Keratinocyte (primary cell): ENCODE results near the gene CHD1. TPM values are rescaled to one million over a fixed set of nuclear protein-coding genes. Genes with fewer than 3 reads are reported as not detected.
A peak's percentile ranks its signal among the peaks of the same experiment; 100 is the strongest.

Experiments used
- DNase-seq: peaks from one replicate; pipeline ENCODE4 v3.0.0-alpha.2; 2011; ENCODE audit warnings: low read depth, missing footprints, low spot score
- FAIRE-seq: peaks from 2 replicates; lab custom pipeline; 2011; peaks lifted over from hg19 to GRCh38; lab: Jason Lieb, UNC
- H2AFZ ChIP-seq: 2 replicates; pipeline ENCODE4 v1.6.0; 2012; ENCODE audit warnings: low read length, control low read depth, inconsistent platforms; ENCODE audit not compliant: control insufficient read depth
- H3K27ac ChIP-seq: 2 replicates; pipeline ENCODE4 v1.5.1; 2011; ENCODE audit warnings: low read length; ENCODE audit not compliant: control insufficient read depth, insufficient read depth
- H3K27me3 ChIP-seq: 3 replicates; pipeline ENCODE4 v1.6.0; 2011; ENCODE audit warnings: low read length; ENCODE audit not compliant: control insufficient read depth, insufficient read depth; ENCODE audit errors: extremely low read depth
- H3K36me3 ChIP-seq, 2 experiments: 2 replicates in 1 of 2; 3 replicates in 1 of 2; pipeline ENCODE4 v1.5.1; 2011; ENCODE audit warnings: low read length in 2 of 2, mild to moderate bottlenecking in 1 of 2; ENCODE audit not compliant: control insufficient read depth in 2 of 2, insufficient read depth in 2 of 2; ENCODE audit errors: extremely low read depth in 1 of 2
- H3K4me1 ChIP-seq: 3 replicates; pipeline ENCODE4 v1.5.1; 2011; ENCODE audit warnings: low read length; ENCODE audit not compliant: control insufficient read depth, insufficient read depth; ENCODE audit errors: extremely low read depth
- H3K4me2 ChIP-seq: 3 replicates; pipeline ENCODE4 v1.6.0; 2011; ENCODE audit warnings: low read depth, low read length; ENCODE audit not compliant: control insufficient read depth, insufficient read depth; ENCODE audit errors: extremely low read depth
- H3K4me3 ChIP-seq, 3 experiments: fragments of 200-600 bp in 1 of 3; sonication (generic) in 1 of 3; 2 replicates in 2 of 3; 3 replicates in 1 of 3; pipeline ENCODE4 v1.5.1; 2011 to 2016; ENCODE audit warnings: low read length in 3 of 3, mild to moderate bottlenecking in 3 of 3, control low read depth in 2 of 3, inconsistent platforms in 1 of 3, low read depth in 1 of 3, mixed read lengths in 1 of 3, mixed run types in 1 of 3, moderate library complexity in 1 of 3; ENCODE audit not compliant: control insufficient read depth in 2 of 3, insufficient read depth in 2 of 3; ENCODE audit errors: extremely low read depth in 1 of 3
- H3K79me2 ChIP-seq: 2 replicates; pipeline ENCODE4 v1.6.0; 2012; ENCODE audit warnings: low read length; ENCODE audit not compliant: control insufficient read depth, insufficient read depth
- H3K9ac ChIP-seq: 3 replicates; pipeline ENCODE4 v1.6.0; 2011; ENCODE audit warnings: low read length; ENCODE audit not compliant: control insufficient read depth, insufficient read depth; ENCODE audit errors: extremely low read depth
- H3K9me1 ChIP-seq: 3 replicates; pipeline ENCODE4 v1.6.0; 2011; ENCODE audit warnings: low read length; ENCODE audit not compliant: control insufficient read depth, insufficient read depth; ENCODE audit errors: extremely low read depth
- H3K9me3 ChIP-seq: 2 replicates; pipeline ENCODE4 v1.5.1; 2012; ENCODE audit warnings: low read depth, low read length; ENCODE audit not compliant: control insufficient read depth
- H4K20me1 ChIP-seq: 3 replicates; pipeline ENCODE4 v1.6.0; 2011; ENCODE audit warnings: low read length; ENCODE audit not compliant: control insufficient read depth, insufficient read depth; ENCODE audit errors: extremely low read depth
- EZH2 ChIP-seq: IDR thresholded peaks from one replicate; pipeline ENCODE4 v1.6.1; 2012; ENCODE audit warnings: inconsistent platforms, mild to moderate bottlenecking, low read length, moderate library complexity
- dilution Hi-C: fragments of 300-500 bp; cut with MboI; formaldehyde crosslinking; loops from one replicate; pipeline ENCODE4 v1.7.0; 2020; ENCODE audit warnings: low sequenced_read_pairs; ENCODE audit not compliant: extremely low pct_ligation_motif_present
- polyA plus RNA-seq, 5 experiments: library from polyadenylated mRNA; depleted of rRNA in 3 of 5; stranded (reverse) in 3 of 5; stranded (forward) in 1 of 5; unstranded in 1 of 5; fragments of >200 nt; gene quantifications; 1 replicate in 1 of 5; 2 replicates in 3 of 5; 3 replicates in 1 of 5; pipeline versions ENCODE4 v1.2.1 to v1.2.3, GENCODE V29; 2011 to 2012; ENCODE audit warnings: missing spikeins in 2 of 5, low read depth in 1 of 5, low replicate concordance in 1 of 5
- TF ChIP-seq, protein P1 (sequence below), 3 experiments: IDR thresholded peaks in 1 of 3; conservative IDR thresholded peaks in 1 of 3; optimal IDR thresholded peaks in 1 of 3; 2 replicates in 2 of 3; 3 replicates in 1 of 3; pipeline versions ENCODE3 to v1.5.1; 2011; ENCODE audit warnings: low read length in 3 of 3, mild to moderate bottlenecking in 3 of 3, moderate library complexity in 2 of 3, control low read depth in 1 of 3, inconsistent platforms in 1 of 3; ENCODE audit not compliant: insufficient read depth in 2 of 3; ENCODE audit errors: extremely low read depth in 1 of 3

Gene CHD1
- polyA plus RNA-seq, 1 donor (not counting 4 experiments of a cell fraction or from before 2014, with no cell fraction given): 26.5 TPM

- TF ChIP-seq, protein P1, sequence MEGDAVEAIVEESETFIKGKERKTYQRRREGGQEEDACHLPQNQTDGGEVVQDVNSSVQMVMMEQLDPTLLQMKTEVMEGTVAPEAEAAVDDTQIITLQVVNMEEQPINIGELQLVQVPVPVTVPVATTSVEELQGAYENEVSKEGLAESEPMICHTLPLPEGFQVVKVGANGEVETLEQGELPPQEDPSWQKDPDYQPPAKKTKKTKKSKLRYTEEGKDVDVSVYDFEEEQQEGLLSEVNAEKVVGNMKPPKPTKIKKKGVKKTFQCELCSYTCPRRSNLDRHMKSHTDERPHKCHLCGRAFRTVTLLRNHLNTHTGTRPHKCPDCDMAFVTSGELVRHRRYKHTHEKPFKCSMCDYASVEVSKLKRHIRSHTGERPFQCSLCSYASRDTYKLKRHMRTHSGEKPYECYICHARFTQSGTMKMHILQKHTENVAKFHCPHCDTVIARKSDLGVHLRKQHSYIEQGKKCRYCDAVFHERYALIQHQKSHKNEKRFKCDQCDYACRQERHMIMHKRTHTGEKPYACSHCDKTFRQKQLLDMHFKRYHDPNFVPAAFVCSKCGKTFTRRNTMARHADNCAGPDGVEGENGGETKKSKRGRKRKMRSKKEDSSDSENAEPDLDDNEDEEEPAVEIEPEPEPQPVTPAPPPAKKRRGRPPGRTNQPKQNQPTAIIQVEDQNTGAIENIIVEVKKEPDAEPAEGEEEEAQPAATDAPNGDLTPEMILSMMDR (optimal IDR thresholded peaks at IDR 0.05 in 1 of 3, IDR thresholded peaks at IDR 0.05 in 1 of 3, conservative IDR thresholded peaks at IDR 0.05 in 1 of 3; ENCODE audit: extremely low read depth in 1 of 3, insufficient read depth in 2 of 3, low read length in 3 of 3): peak in 2 of 3 experiments; percentile 17 to 52
- TF ChIP-seq EZH2: no peak
- H3K4me1 ChIP-seq: no peaks in the 10 kb centered on the region
- H3K4me3 ChIP-seq: no peak overlapping the region
- no peaks in the 10 kb centered on the region for H4K20me1 ChIP-seq
- no peak for FAIRE-seq
- no peak for DNase-seq
- H3K4me2 ChIP-seq: no peak overlapping the region
- H3K9me1 ChIP-seq: no peaks in the 10 kb centered on the region
- dilution Hi-C loops: no loop called here
- no peak overlapping the region for H3K9ac ChIP-seq
- no peaks in the 10 kb centered on the region for H3K9me3 ChIP-seq
- H2AFZ ChIP-seq: no peak overlapping the region
- H3K79me2 ChIP-seq: peaks cover 61% of the 10 kb centered on the region
- H3K36me3 ChIP-seq: peaks cover under 1 to 9% of the 10 kb centered on the region in 2 experiments
- H3K27me3 ChIP-seq: no peaks in the 10 kb centered on the region
- H3K27ac ChIP-seq: no peak overlapping the region
These were observed 22.7 kb downstream of the CHD1 start for GRCh38 chr5:98905857-98906688.

- no peaks in the 10 kb centered on the region for H4K20me1 ChIP-seq
- DNase-seq: no peak
- H3K36me3 ChIP-seq: peaks cover 6 to 9% of the 10 kb centered on the region in 2 experiments
- peak; percentile 71 for FAIRE-seq
- no peak for TF ChIP-seq EZH2
- TF ChIP-seq, protein P1 (optimal IDR thresholded peaks at IDR 0.05 in 1 of 3, IDR thresholded peaks at IDR 0.05 in 1 of 3, conservative IDR thresholded peaks at IDR 0.05 in 1 of 3; ENCODE audit: extremely low read depth in 1 of 3, insufficient read depth in 2 of 3, low read length in 3 of 3): no peak
- no peak overlapping the region for H3K4me3 ChIP-seq
- H2AFZ ChIP-seq: no peak overlapping the region
- dilution Hi-C loops: no loop called here
- no peak overlapping the region for H3K27ac ChIP-seq
- H3K4me1 ChIP-seq: no peaks in the 10 kb centered on the region
- H3K9me1 ChIP-seq: no peaks in the 10 kb centered on the region
- no peaks in the 10 kb centered on the region for H3K9me3 ChIP-seq
- H3K9ac ChIP-seq: no peak overlapping the region
- H3K4me2 ChIP-seq: no peak overlapping the region
- no peaks in the 10 kb centered on the region for H3K27me3 ChIP-seq
- H3K79me2 ChIP-seq: peaks cover 49% of the 10 kb centered on the region
These were observed 24.0 kb downstream of the CHD1 start for GRCh38 chr5:98904780-98905179.
